Endothelial cell of umbilical vein (primary cell): Measurements from ENCODE around the gene ANKRD31. TPM values are rescaled to one million over a fixed set of nuclear protein-coding genes. Genes with fewer than 3 reads are reported as not detected.

Experiments used
- BruUV-seq: library from RNA; stranded (reverse); fragments of 400-500 nt; replicated peaks from 2 replicates; lab custom pipeline; 2021; lab: Mats Ljungman, UMichigan
- CTCF ChIA-PET: fragments of 300-600, 350-600 bp; sonication (Branson Sonifier 250); formaldehyde crosslinking; loops from one replicate; lab custom pipeline; 2021; ENCODE audit warnings: antibody characterized with exemption, inconsistent platforms; lab: Charles Lee
- POLR2A ChIA-PET: fragments of 300-600, 350-600 bp; sonication (Branson Sonifier 250); formaldehyde crosslinking; loops from one replicate; lab custom pipeline; 2021; ENCODE audit warnings: antibody characterized with exemption, inconsistent platforms; lab: Charles Lee
- DNase-seq: peaks from one replicate; pipeline ENCODE4 v3.0.0-alpha.2; 2011; ENCODE audit warnings: low read depth, low spot score
- FAIRE-seq: peaks from 2 replicates; lab custom pipeline; 2011; peaks lifted over from hg19 to GRCh38; lab: Jason Lieb, UNC
- H2AFZ ChIP-seq: 2 replicates; pipeline ENCODE4 v1.6.0; 2012; ENCODE audit warnings: low read depth, low read length, control low read depth, inconsistent platforms
- H3K27ac ChIP-seq: 2 replicates; pipeline ENCODE4 v1.5.1; 2011; ENCODE audit warnings: low read depth, mild to moderate bottlenecking, control low read depth, low read length, moderate library complexity; ENCODE audit not compliant: insufficient read depth
- H3K27me3 ChIP-seq, 2 experiments: 2 replicates each; pipeline versions ENCODE4 v1.6.0 to v1.6.1; 2011; ENCODE audit warnings: low read length in 2 of 2, mixed read lengths in 1 of 2; ENCODE audit not compliant: control insufficient read depth in 2 of 2, insufficient read depth in 2 of 2
- H3K36me3 ChIP-seq, 2 experiments: 2 replicates in 1 of 2; 3 replicates in 1 of 2; pipeline ENCODE4 v1.5.1; 2011; ENCODE audit warnings: low read length in 2 of 2, mild to moderate bottlenecking in 1 of 2, moderate library complexity in 1 of 2; ENCODE audit not compliant: control insufficient read depth in 2 of 2, insufficient read depth in 2 of 2; ENCODE audit errors: extremely low read depth in 1 of 2
- H3K4me1 ChIP-seq: 3 replicates; pipeline ENCODE4 v1.5.1; 2011; ENCODE audit warnings: mild to moderate bottlenecking, low read length; ENCODE audit not compliant: control insufficient read depth, insufficient read depth; ENCODE audit errors: extremely low read depth
- H3K4me2 ChIP-seq: 2 replicates; pipeline ENCODE4 v1.6.1; 2011; ENCODE audit warnings: low read length, control low read depth, mixed read lengths; ENCODE audit not compliant: insufficient read depth
- H3K4me3 ChIP-seq, 3 experiments: fragments of 200-600 bp in 1 of 3; sonication (generic), shearing (Covaris generic) in 1 of 3; replicated peaks in 1 of 3; 2 replicates each; pipeline ENCODE4 v1.5.1; 2011 to 2016; ENCODE audit warnings: control low read depth in 3 of 3, low read length in 3 of 3, mild to moderate bottlenecking in 2 of 3, inconsistent platforms in 1 of 3, low read depth in 1 of 3, moderate library complexity in 1 of 3; ENCODE audit not compliant: insufficient read depth in 1 of 3
- H3K79me2 ChIP-seq: 2 replicates; pipeline ENCODE4 v1.6.0; 2012; ENCODE audit warnings: low read length, inconsistent platforms; ENCODE audit not compliant: control insufficient read depth, insufficient read depth
- H3K9ac ChIP-seq: replicated peaks from 2 replicates; pipeline ENCODE3; 2011; ENCODE audit warnings: low read length, control low read depth; ENCODE audit not compliant: insufficient read depth; ENCODE audit errors: extremely low read depth
- H3K9me1 ChIP-seq: replicated peaks from 3 replicates; pipeline ENCODE4 v1.6.0; 2011; ENCODE audit warnings: mild to moderate bottlenecking, low read length; ENCODE audit not compliant: control insufficient read depth, insufficient read depth; ENCODE audit errors: extremely low read depth
- H3K9me3 ChIP-seq: replicated peaks from 2 replicates; pipeline ENCODE4 v1.5.1; 2012; ENCODE audit warnings: low read length, inconsistent platforms; ENCODE audit not compliant: control insufficient read depth, insufficient read depth
- H4K20me1 ChIP-seq: replicated peaks from 2 replicates; pipeline ENCODE3; 2011; ENCODE audit warnings: mild to moderate bottlenecking, low read length; ENCODE audit not compliant: control insufficient read depth, insufficient read depth; ENCODE audit errors: extremely low read depth
- EZH2 ChIP-seq: IDR thresholded peaks from 2 replicates; pipeline ENCODE4 v1.6.1; 2012; ENCODE audit warnings: borderline replicate concordance, low read depth, mild to moderate bottlenecking, moderate library complexity, low read length, inconsistent platforms; ENCODE audit not compliant: severe bottlenecking
- FOS ChIP-seq: IDR thresholded peaks from 2 replicates; pipeline ENCODE4 v1.6.1; 2011; ENCODE audit warnings: mild to moderate bottlenecking, low read length, moderate library complexity, borderline replicate concordance; ENCODE audit not compliant: insufficient read depth
- GATA2 ChIP-seq: IDR thresholded peaks from 2 replicates; pipeline ENCODE4 v1.7.0; 2011; ENCODE audit warnings: low read depth, mild to moderate bottlenecking, moderate library complexity, mixed read lengths, low read length; ENCODE audit not compliant: insufficient read length, insufficient read depth
- JUN ChIP-seq: IDR thresholded peaks from 2 replicates; pipeline ENCODE4 v1.6.1; 2011; ENCODE audit warnings: borderline replicate concordance, low read depth; ENCODE audit not compliant: insufficient read length, insufficient read depth
- MYC ChIP-seq: IDR thresholded peaks from one replicate; pipeline ENCODE4 v1.6.1; 2011; ENCODE audit warnings: mild to moderate bottlenecking, low read depth, low read length
- POLR2A ChIP-seq: IDR thresholded peaks from 2 replicates; pipeline ENCODE4 v1.6.1; 2012; ENCODE audit warnings: low read depth, mild to moderate bottlenecking, control low read depth, low read length
- POLR2AphosphoS5 ChIP-seq: IDR thresholded peaks from 2 replicates; pipeline ENCODE4 v1.6.1; 2012; ENCODE audit warnings: low read depth, mild to moderate bottlenecking, control low read depth, low read length, moderate library complexity; ENCODE audit not compliant: insufficient read depth
- dilution Hi-C: fragments of 300-500 bp; cut with MboI; formaldehyde crosslinking; loops from one replicate; pipeline ENCODE4 v1.15.0; 2019; ENCODE audit warnings: low sequenced_read_pairs; ENCODE audit not compliant: extremely low pct_ligation_motif_present
- intact Hi-C: fragments of 100-400 bp; cut with micrococcal nuclease; formaldehyde crosslinking; loops from one replicate; pipeline ENCODE4 v1.10.0; 2022
- polyA plus RNA-seq, 4 experiments: library from polyadenylated mRNA; depleted of rRNA in 3 of 4; stranded (reverse) in 3 of 4; unstranded in 1 of 4; fragments of >200 nt; gene quantifications; 2 replicates each; pipeline versions ENCODE4 v1.2.1 to v1.2.3, GENCODE V29; 2011 to 2012; ENCODE audit warnings: missing spikeins in 1 of 4
- total RNA-seq: library from RNA; stranded (reverse); gene quantifications from 2 replicates; pipeline ENCODE4 v1.2.3, GENCODE V29; 2021
- TF ChIP-seq, protein P1 (sequence below), 2 donors: IDR thresholded peaks; 1 replicate in 1 of 2; 2 replicates in 1 of 2; pipeline ENCODE4 v1.5.1; 2011; ENCODE audit warnings: low read length in 2 of 2, mild to moderate bottlenecking in 2 of 2, moderate library complexity in 2 of 2, control low read depth in 1 of 2, inconsistent platforms in 1 of 2, low read depth in 1 of 2; ENCODE audit not compliant: insufficient read depth in 1 of 2; ENCODE audit errors: extremely low read depth in 1 of 2
- TF ChIP-seq, protein P2 (sequence below): IDR thresholded peaks from 2 replicates; pipeline ENCODE4 v1.6.1; 2011; ENCODE audit not compliant: insufficient read depth, insufficient read length

The ANKRD31 gene
- total and polyA plus RNA-seq, 2 donors (not counting 3 experiments of a cell fraction or from before 2014, with no cell fraction given), result not detected

DNA sequence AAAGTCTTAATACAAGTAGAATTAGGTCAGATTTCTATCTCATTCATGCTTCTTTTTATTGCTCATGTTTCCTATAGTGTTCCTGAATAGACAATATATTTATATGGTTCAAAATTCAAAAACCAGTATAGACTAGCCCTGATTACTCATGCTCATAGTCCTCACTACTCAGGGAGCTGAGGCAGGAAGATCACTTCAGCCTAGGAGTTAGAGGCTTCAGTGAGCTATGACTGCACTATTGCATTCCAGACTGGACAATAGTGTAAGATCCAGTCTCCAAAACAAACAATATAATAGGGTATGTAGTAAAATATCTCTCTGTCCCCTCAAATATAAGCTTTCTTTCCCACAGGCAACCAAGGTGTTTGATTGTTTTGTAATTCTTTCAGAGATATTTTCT, 2.4 kb downstream of the ANKRD31 start:
- peaks cover 3% of the 10 kb centered on the region for H3K4me1 ChIP-seq
- no peak for FAIRE-seq
- no peaks in the 10 kb centered on the region for H4K20me1 ChIP-seq
- TF ChIP-seq FOS, result no peak
- no peak for TF ChIP-seq GATA2
- TF ChIP-seq MYC, result no peak
- TF ChIP-seq, protein P1, sequence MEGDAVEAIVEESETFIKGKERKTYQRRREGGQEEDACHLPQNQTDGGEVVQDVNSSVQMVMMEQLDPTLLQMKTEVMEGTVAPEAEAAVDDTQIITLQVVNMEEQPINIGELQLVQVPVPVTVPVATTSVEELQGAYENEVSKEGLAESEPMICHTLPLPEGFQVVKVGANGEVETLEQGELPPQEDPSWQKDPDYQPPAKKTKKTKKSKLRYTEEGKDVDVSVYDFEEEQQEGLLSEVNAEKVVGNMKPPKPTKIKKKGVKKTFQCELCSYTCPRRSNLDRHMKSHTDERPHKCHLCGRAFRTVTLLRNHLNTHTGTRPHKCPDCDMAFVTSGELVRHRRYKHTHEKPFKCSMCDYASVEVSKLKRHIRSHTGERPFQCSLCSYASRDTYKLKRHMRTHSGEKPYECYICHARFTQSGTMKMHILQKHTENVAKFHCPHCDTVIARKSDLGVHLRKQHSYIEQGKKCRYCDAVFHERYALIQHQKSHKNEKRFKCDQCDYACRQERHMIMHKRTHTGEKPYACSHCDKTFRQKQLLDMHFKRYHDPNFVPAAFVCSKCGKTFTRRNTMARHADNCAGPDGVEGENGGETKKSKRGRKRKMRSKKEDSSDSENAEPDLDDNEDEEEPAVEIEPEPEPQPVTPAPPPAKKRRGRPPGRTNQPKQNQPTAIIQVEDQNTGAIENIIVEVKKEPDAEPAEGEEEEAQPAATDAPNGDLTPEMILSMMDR (IDR thresholded peaks at IDR 0.05; ENCODE audit: extremely low read depth in 1 of 2, insufficient read depth in 1 of 2, low read depth in 1 of 2, low read length in 2 of 2), result no peak
- no peak for TF ChIP-seq POLR2AphosphoS5
- no peak for TF ChIP-seq POLR2A
- TF ChIP-seq EZH2, result no peak
- TF ChIP-seq, protein P2, sequence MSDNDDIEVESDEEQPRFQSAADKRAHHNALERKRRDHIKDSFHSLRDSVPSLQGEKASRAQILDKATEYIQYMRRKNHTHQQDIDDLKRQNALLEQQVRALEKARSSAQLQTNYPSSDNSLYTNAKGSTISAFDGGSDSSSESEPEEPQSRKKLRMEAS, result no peak
- TF ChIP-seq JUN, result no peak
- H3K27me3 ChIP-seq, result no peaks in the 10 kb centered on the region
- H2AFZ ChIP-seq, result no peak overlapping the region
- no peaks in the 10 kb centered on the region for H3K9me3 ChIP-seq
- intact Hi-C loops, result loop anchor here (10.0 kb wide), 2 partner anchors 179 to 371 kb away; partner anchors contain the start of gene GCNT4
- H3K36me3 ChIP-seq, result no peaks in the 10 kb centered on the region
- no peak overlapping the region for H3K9ac ChIP-seq
- H3K4me3 ChIP-seq, result no peak overlapping the region
- H3K79me2 ChIP-seq, result no peaks in the 10 kb centered on the region
- dilution Hi-C loops, result no loop called here
- H3K9me1 ChIP-seq, result no peaks in the 10 kb centered on the region
- no peak overlapping the region for H3K27ac ChIP-seq
- DNase-seq, result no peak
- ChIA-PET CTCF (no interaction called here), POLR2A (no interaction called here)
- no peak overlapping the region for H3K4me2 ChIP-seq
- no TSS peak for BruUV-seq
